Fibroblast of skin of left biceps (primary cell): ENCODE measurements around the gene PNPLA2.

Experiments used
- DNase-seq, 2 experiments: peaks; one replicate each; pipeline ENCODE4 v3.0.0-alpha.2; 2013; ENCODE audit warnings: low read depth in 2 of 2

The PNPLA2 gene

GRCh38 chr11:816433-816779 lies 2.3 kb upstream of the PNPLA2 start:
- no peak for DNase-seq

GRCh38 chr11:819129-819931 lies 616 bp downstream of the PNPLA2 start:
- peak; percentile 47 to 64 for DNase-seq

- no peak for DNase-seq
Observed at GRCh38 chr11:819943-820649, 1.4 kb downstream of the PNPLA2 start.

- no peak for DNase-seq
Observed at GRCh38 chr11:820655-821511, 2.2 kb downstream of the PNPLA2 start.

GRCh38 chr11:821512-822371 lies 3.0 kb downstream of the PNPLA2 start:
- DNase-seq = no peak

GRCh38 chr11:823441-824291 lies 5.0 kb downstream of the PNPLA2 start:
- DNase-seq = no peak

- DNase-seq = no peak
Observed at GRCh38 chr11:824292-824880, 5.7 kb downstream of the PNPLA2 start.

GRCh38 chr11:824942-825341 lies 6.2 kb downstream of the PNPLA2 start:
- no peak for DNase-seq

GRCh38 chr11:825366-826226 lies 6.9 kb downstream of the PNPLA2 start:
- DNase-seq = no peak

GRCh38 chr11:826227-826621 lies 7.5 kb downstream of the PNPLA2 start:
- no peak for DNase-seq

GRCh38 chr11:826836-827145 lies 8.1 kb downstream of the PNPLA2 start:
- DNase-seq = no peak

- no peak for DNase-seq
Observed at GRCh38 chr11:827146-827896, 8.6 kb downstream of the PNPLA2 start.

GRCh38 chr11:827897-828192 lies 9.1 kb downstream of the PNPLA2 start, which contains the start of gene CRACR2B:
TSS of gene CRACR2B (plus strand) at chr11:827919. CDS start at chr11:828608, 689 bp downstream.
- DNase-seq = no peak

GRCh38 chr11:828506-829175 lies 9.9 kb downstream of the PNPLA2 start:
- no peak for DNase-seq

GRCh38 chr11:829176-829846 lies 10.6 kb downstream of the PNPLA2 start:
- no peak for DNase-seq

GRCh38 chr11:829847-830294 lies 11.2 kb downstream of the PNPLA2 start:
- DNase-seq = no peak

GRCh38 chr11:830295-831117 lies 11.8 kb downstream of the PNPLA2 start:
- DNase-seq = no peak
